Uterus (tissue), 4 donors: ENCODE results near the gene HTR3B. TPM values are rescaled to one million over a fixed set of nuclear protein-coding genes. Genes with fewer than 3 reads are reported as not detected.

Experiments used
- DNase-seq, 2 donors: peaks; one replicate each; pipeline ENCODE4 v3.0.0-alpha.2; 2019 to 2020
- H3K27ac ChIP-seq, 2 donors: fragments of 200-600 bp; sonication (generic); 1 replicate in 1 of 2; 2 replicates in 1 of 2; pipeline ENCODE4 v1.5.1; 2016 to 2018
- H3K27me3 ChIP-seq, 2 donors: fragments of 200-600 bp; sonication (generic); one replicate each; pipeline ENCODE4 v1.5.1; 2018 to 2019; ENCODE audit warnings: control low read depth in 1 of 2
- H3K36me3 ChIP-seq, 2 donors: fragments of 200-600 bp; sonication (generic); one replicate each; pipeline ENCODE4 v1.5.1; 2019; ENCODE audit warnings: control low read depth in 1 of 2
- H3K4me1 ChIP-seq, 2 donors: fragments of 200-600 bp; sonication (generic); one replicate each; pipeline ENCODE4 v1.5.1; 2018 to 2019; ENCODE audit warnings: control low read depth in 1 of 2
- H3K4me3 ChIP-seq, 2 donors: fragments of 200-600 bp; sonication (generic); 1 replicate in 1 of 2; 2 replicates in 1 of 2; pipeline ENCODE4 v1.5.1; 2018 to 2019; ENCODE audit warnings: mild to moderate bottlenecking in 1 of 2
- H3K9me3 ChIP-seq, 2 donors: fragments of 200-600 bp; sonication (generic); one replicate each; pipeline ENCODE4 v1.5.1; 2019; ENCODE audit warnings: control low read depth in 1 of 2
- CTCF ChIP-seq, 4 experiments: fragments of 200-600 bp in 2 of 4; fragments of 450-650 bp in 2 of 4; sonication (generic) in 2 of 4; IDR thresholded peaks; one replicate each; pipeline ENCODE4 v1.5.1; 2016 to 2019; ENCODE audit warnings: antibody characterized with exemption in 4 of 4, mild to moderate bottlenecking in 2 of 4, moderate library complexity in 1 of 4
- POLR2A ChIP-seq, 2 donors: fragments of 450-650 bp; IDR thresholded peaks; one replicate each; pipeline ENCODE4 v1.6.1; 2016; ENCODE audit warnings: antibody characterized with exemption in 2 of 2, mild to moderate bottlenecking in 1 of 2, moderate library complexity in 1 of 2
- intact Hi-C: fragments of 100-400 bp; cut with DNase I; formaldehyde crosslinking; loops from one replicate; pipeline ENCODE4 v1.15.1; 2023; ENCODE audit warnings: low total_unique reads
- total RNA-seq, 4 donors: library from RNA; depleted of rRNA in 3 of 4; stranded (reverse); fragments of >200 nt in 3 of 4; gene quantifications; one replicate each; pipeline versions ENCODE4 v1.1.0 to v1.2.4, GENCODE V29; 2014 to 2023
- donor health status: DM: yes; HTN: yes; CAD: no.

The HTR3B gene
- total RNA-seq, 4 donors from 2014 or later: not detected

GRCh38 chr11:113874096-113874495 is 30.5 kb upstream of the HTR3B start:
- Histone ChIP-seq H3K9me3 (no peaks in the 10 kb centered on the region), H3K4me3 (peak overlapping the region in 1 of 2 donors; percentile 84), H3K36me3 (no peaks in the 10 kb centered on the region), H3K4me1 (peaks cover 0 to 5% of the 10 kb centered on the region in 2 donors), H3K27ac (no peak overlapping the region), H3K27me3 (no peaks in the 10 kb centered on the region)
- no peak for DNase-seq
- intact Hi-C loops: no loop called here
- no peak for TF ChIP-seq CTCF (IDR thresholded peaks at IDR 0.05)
- TF ChIP-seq POLR2A (IDR thresholded peaks at IDR 0.05): no peak

GRCh38 chr11:113874581-113875233 is 29.9 kb upstream of the HTR3B start:
- TF ChIP-seq CTCF (IDR thresholded peaks at IDR 0.05): no peak
- no peak for TF ChIP-seq POLR2A (IDR thresholded peaks at IDR 0.05)
- intact Hi-C loops: no loop called here
- H3K4me1 ChIP-seq: peaks cover 0 to 5% of the 10 kb centered on the region in 2 donors
- peak overlapping the region; percentile 45 to 84 for H3K4me3 ChIP-seq
- DNase-seq: no peak
- no peaks in the 10 kb centered on the region for H3K27me3 ChIP-seq
- no peaks in the 10 kb centered on the region for H3K9me3 ChIP-seq
- peak overlapping the region; percentile 68 to 78 for H3K27ac ChIP-seq
- H3K36me3 ChIP-seq: no peaks in the 10 kb centered on the region

GRCh38 chr11:113875234-113876073 is 29.1 kb upstream of the HTR3B start, which contains the start of gene USP28:
Gene USP28 (minus strand): TSS chr11:113875572. CDS start chr11:113875501, 71 bp downstream.
- DNase-seq: peak; percentile 96
- Histone ChIP-seq H3K4me1 (peaks cover 0 to 5% of the 10 kb centered on the region in 2 donors), H3K9me3 (no peaks in the 10 kb centered on the region), H3K4me3 (peak within 1 kb of the TSS; percentile 45 to 84), H3K27ac (peak within 1 kb of the TSS; percentile 87 to 92), H3K36me3 (no peaks in the 10 kb centered on the region), H3K27me3 (no peaks in the 10 kb centered on the region)
- TF ChIP-seq POLR2A (IDR thresholded peaks at IDR 0.05): peak; percentile 47 to 76
- peak in 3 of 4 experiments; percentile 8 to 31 (median 25) for TF ChIP-seq CTCF (IDR thresholded peaks at IDR 0.05)
- intact Hi-C loops: no loop called here

GRCh38 chr11:113876074-113876797 is 28.4 kb upstream of the HTR3B start:
- peak overlapping the region; percentile 41 to 54 for H3K4me3 ChIP-seq
- peak overlapping the region; percentile 87 to 92 for H3K27ac ChIP-seq
- no peaks in the 10 kb centered on the region for H3K9me3 ChIP-seq
- TF ChIP-seq POLR2A (IDR thresholded peaks at IDR 0.05) (no peak), CTCF (IDR thresholded peaks at IDR 0.05) (no peak)
- H3K4me1 ChIP-seq: peaks cover 0 to under 1% of the 10 kb centered on the region in 2 donors
- DNase-seq: peak in 1 of 2 donors; percentile 19
- H3K36me3 ChIP-seq: no peaks in the 10 kb centered on the region
- no peaks in the 10 kb centered on the region for H3K27me3 ChIP-seq
- intact Hi-C loops: no loop called here
